GM19239 (cell line): ENCODE data around the gene TNNT3.

Experiments used
- DNase-seq: peaks from one replicate; pipeline ENCODE4 v3.0.0; 2011; ENCODE audit warnings: low spot score; ENCODE audit not compliant: insufficient read length
- FAIRE-seq: peaks from 2 replicates; lab custom pipeline; 2011; peaks lifted over from hg19 to GRCh38; lab: Jason Lieb, UNC

TNNT3 gene

DNA sequence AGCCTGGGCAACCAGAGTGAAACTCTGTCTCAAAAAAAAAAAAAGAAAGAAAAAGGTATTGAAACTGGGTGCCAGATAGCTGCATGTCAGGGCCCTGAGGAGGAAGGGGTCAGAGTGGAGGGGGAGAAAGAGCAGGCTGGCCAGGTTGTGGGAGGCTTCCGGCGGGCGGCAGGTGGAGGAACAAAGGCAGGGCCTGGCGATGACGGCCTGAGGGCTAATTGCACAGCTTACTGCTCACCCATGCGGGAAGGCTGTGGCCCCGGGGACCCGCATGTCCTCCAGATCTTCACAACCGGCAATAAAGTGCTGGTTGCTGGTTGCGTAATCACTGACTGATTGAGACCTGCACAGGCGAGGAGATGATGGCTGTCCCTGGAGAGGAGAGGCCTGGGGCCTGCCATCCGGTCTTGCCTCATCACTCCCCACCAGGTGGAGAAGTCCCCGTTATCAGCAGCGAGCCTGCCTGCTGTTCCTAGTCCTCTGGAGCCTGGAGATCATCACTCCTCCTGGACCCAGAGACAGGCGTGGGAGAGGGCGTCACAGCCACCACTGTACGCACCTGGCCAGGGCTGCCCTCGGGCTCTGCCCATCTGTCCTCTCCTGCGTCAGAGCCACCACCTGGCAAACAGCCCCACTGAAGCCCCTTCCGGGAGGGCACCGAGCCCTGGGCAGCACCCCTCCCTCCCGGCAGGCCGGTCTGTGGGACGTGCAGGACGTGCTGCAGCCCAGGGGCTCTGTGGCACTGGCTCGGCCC is 59.4 kb downstream of the TNNT3 start:
- no peak for FAIRE-seq
- DNase-seq, result no peak

DNA sequence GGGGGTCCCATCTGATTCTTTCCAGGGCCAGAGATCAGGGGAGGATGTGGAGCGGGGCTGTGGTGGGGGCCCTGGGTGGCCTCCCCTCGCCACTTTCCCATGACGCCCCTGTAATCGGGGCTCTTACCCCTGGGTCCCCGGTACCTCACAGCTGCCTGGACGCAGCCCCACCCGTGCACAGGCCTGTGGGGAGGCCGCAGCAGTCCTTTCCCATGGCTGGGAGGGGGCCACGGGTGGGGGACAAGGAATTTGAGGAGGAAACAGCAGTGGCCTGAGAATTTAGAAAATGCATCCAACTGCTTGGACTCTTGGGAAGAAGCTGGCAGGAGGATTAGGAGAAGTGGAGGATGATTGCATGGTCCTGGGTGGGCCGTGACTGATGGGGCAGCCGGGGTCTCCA is 60.1 kb downstream of the TNNT3 start:
- no peak for DNase-seq
- no peak for FAIRE-seq

DNA sequence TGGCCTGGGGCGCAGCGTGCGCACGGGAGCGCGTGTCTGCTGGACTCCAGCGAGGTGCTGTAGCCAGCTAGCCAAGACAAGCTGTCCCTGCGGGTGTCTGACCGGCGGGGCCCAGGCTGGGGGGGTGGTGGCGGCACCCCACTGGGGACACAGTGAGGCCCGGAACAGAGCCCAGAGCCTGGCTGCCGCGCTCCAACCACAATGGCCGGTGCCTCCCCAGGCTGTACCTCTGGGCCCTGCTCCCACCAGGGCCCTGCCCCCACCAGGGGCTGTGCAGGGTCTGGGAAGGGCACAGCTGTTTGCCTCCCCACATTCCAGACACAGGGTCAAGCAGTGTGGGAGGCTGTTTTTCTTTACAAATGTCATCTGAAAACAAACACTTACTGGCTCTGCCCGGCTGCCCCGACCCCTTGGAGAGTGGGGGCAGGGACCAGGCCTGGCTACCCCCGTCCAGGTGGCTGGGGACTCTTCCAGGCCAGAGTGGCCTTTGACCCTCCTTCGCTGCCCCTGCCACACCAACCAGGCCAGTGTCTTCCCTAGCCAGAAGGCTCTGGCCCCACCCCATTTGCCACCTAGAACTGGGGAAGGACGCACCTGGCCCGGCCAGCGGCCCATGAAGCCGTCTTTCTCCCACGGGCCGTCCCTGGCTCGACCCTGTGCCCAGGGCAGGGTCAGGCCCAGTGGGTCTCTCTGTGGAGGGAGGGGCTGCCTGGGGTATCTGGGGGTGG is 63.5 kb downstream of the TNNT3 start:
- DNase-seq, result no peak
- FAIRE-seq, result no peak

DNA sequence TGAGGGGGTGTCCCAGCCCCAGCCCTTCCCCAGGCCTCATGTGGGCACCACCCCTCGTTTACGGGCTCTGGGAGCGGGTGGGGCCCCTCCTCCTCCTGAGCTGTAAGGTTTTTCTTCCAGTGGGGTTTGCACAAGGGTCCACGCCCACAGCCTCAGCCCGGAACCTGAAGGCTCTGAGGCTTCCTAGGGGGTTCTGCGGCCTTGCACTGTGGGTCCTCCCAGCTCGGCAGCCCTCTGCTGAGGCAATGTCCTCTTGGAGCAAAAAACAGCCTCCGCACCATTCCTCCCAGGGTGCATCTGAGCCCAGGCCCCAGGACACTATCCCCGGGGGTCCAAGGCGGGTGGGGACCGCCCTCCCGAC is 64.1 kb downstream of the TNNT3 start:
- DNase-seq, result no peak
- no peak for FAIRE-seq

DNA sequence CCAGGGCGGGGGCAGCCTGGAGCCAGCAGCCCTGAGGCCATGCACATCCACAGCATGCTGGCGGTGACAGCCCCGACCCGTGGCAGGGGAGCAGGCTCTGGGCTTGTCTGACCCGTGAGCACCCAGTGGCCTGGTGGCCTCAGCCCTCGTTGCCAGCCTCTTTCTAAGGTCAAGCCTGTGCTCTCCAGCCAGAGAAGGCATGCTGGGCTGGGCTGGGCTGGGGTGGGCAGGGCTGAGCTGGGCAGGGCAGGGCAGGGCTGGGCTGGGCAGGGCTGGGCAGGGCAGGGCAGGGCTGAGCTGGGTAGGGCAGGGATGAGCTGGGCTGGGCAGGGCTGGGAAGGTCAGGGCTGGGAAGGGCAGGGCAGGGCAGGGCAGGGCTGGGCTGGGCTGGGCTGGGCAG is 67.5 kb downstream of the TNNT3 start:
- FAIRE-seq (no peak), DNase-seq (no peak)

DNA sequence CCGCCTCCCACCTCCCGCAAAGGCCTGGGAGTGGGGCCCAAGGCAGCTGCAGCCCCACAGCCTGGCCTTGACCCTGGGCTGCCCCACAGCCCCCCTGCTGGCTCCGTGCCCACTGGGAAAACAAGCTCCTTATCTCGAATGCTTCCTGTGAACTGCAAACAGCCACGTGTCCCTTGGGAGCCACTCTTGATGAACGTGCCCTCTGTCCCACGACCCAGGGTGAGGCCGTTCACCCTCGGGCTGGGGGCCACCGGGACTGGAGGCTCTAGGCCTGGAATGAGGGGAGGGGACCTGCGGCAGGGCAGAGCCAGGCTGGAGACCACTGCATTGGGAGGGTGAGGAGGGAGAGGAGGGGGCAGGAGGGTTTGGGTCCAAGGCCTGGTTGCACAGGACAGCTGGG is 68.7 kb downstream of the TNNT3 start:
- DNase-seq, result no peak
- FAIRE-seq, result no peak
